ENCODE results near the gene ZSCAN22.

DNA sequence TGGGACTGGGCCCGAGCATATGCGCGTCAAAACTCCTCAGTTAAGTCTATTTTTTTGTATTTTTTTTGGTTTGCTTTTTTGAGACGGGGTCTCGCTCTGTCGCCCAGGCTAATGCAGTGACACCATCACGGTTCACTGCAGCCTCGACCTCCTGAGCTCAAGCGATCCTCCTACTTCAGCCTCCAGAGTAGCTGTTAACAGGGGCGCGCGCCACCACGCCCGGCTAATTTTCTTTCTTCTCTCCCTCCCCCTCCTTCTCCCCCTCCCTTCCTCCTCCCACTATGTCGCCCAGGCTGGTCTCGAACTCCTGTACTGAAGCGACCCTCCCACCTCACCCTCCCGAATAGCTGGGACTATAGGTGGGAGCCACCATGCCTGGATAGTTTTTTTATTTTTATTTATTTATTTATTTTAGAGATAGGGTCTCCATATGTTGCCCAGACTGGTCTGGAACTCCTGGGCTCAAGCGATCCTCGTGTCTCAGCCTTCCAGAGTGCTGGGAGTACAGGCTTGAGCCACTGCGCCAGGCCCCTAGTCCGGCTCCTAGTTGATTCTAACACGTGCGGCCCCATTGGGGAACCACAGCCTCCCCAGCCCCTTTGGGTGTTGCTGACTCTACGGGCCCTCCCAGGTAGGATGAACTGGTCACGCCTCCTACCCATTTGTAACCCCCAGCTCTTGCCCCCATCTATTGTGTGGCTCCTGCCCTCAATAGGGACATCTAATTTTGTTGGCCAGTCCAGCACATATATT lies 54.8 kb downstream of the ZSCAN22 start:
- TF ChIP-seq, protein P1, sequence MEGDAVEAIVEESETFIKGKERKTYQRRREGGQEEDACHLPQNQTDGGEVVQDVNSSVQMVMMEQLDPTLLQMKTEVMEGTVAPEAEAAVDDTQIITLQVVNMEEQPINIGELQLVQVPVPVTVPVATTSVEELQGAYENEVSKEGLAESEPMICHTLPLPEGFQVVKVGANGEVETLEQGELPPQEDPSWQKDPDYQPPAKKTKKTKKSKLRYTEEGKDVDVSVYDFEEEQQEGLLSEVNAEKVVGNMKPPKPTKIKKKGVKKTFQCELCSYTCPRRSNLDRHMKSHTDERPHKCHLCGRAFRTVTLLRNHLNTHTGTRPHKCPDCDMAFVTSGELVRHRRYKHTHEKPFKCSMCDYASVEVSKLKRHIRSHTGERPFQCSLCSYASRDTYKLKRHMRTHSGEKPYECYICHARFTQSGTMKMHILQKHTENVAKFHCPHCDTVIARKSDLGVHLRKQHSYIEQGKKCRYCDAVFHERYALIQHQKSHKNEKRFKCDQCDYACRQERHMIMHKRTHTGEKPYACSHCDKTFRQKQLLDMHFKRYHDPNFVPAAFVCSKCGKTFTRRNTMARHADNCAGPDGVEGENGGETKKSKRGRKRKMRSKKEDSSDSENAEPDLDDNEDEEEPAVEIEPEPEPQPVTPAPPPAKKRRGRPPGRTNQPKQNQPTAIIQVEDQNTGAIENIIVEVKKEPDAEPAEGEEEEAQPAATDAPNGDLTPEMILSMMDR (IDR thresholded peaks at IDR 0.05), result no peak
- TF ChIP-seq ZFX (IDR thresholded peaks at IDR 0.05; ENCODE audit: borderline replicate concordance), result no peak

Measured in 22Rv1 (cell line).